HFFc6 (cell line): ENCODE results near the gene GXYLT2. TPM values are rescaled to one million over a fixed set of nuclear protein-coding genes. Genes with fewer than 3 reads are reported as not detected.

Source experiments
- DNase-seq: peaks from one replicate; pipeline ENCODE4 v3.0.0-alpha.2; 2018
- H3K27ac Mint-ChIP-seq: 2 replicates; pipeline ENCODE4 v1.8.0; 2020; ENCODE audit warnings: mild to moderate bottlenecking, mixed read lengths
- H3K27me3 Mint-ChIP-seq: 2 replicates; pipeline ENCODE4 v1.8.0; 2021; ENCODE audit warnings: mild to moderate bottlenecking, moderate library complexity, mixed read lengths; ENCODE audit not compliant: insufficient read depth
- H3K36me3 Mint-ChIP-seq: 2 replicates; pipeline ENCODE4 v1.8.0; 2021; ENCODE audit warnings: low read depth, mixed read lengths
- H3K4me1 Mint-ChIP-seq: 2 replicates; pipeline ENCODE4 v1.8.0; 2020; ENCODE audit warnings: low read depth, mixed read lengths
- H3K4me3 Mint-ChIP-seq: 2 replicates; pipeline ENCODE4 v1.8.0; 2020; ENCODE audit warnings: mild to moderate bottlenecking, moderate library complexity, mixed read lengths
- H3K9me3 Mint-ChIP-seq: 2 replicates; pipeline ENCODE4 v1.8.0; 2020; ENCODE audit warnings: mild to moderate bottlenecking, mixed read lengths
- total RNA-seq, 6 experiments: library from RNA; stranded (reverse); fragmentation: NEBNext Ultra II Directional; extraction: Animal tissue kit (Norgen Biotek cat#: 25700); gene quantifications; 2 replicates in 1 of 6; 3 replicates in 5 of 6; pipeline ENCODE4 v1.2.3, GENCODE V29; 2021
- TF ChIP-seq, protein P1 (sequence below): fragments of 200-600 bp; sonication (generic); IDR thresholded peaks from 2 replicates; pipeline ENCODE4 v1.5.0; 2021; ENCODE audit warnings: antibody characterized with exemption, mild to moderate bottlenecking

GXYLT2 gene
- total RNA-seq, 6 experiments from 2014 or later, result 2.0 to 4.2 (median 2.8) TPM

DNA sequence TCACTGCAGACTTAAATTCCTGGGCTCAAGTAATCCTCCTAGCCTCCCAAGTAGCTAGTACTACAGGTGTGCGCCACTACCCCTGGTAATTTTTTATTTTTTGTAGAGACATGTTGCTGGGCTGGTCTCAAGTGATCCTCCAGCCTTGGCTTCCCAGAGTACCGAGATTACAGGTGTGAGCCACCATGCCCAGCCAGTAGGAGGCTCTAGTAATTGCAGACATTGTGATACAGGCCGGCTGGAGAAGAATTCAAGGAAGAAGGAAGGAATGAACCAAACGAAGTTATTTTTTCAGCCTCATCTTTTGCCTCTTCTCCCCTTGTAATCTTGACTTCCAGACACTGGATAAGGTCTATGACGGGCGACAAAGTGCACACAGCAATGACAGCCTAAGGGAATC lies 105.5 kb downstream of the GXYLT2 start:
- Mint-ChIP-seq H3K27ac (no peak overlapping the region), H3K4me1 (peaks cover 6% of the 10 kb centered on the region), H3K27me3 (no peaks in the 10 kb centered on the region; the same call in none of the 2 replicates), H3K36me3 (peaks cover 7% of the 10 kb centered on the region), H3K9me3 (no peaks in the 10 kb centered on the region), H3K4me3 (no peak overlapping the region)
- TF ChIP-seq, protein P1, sequence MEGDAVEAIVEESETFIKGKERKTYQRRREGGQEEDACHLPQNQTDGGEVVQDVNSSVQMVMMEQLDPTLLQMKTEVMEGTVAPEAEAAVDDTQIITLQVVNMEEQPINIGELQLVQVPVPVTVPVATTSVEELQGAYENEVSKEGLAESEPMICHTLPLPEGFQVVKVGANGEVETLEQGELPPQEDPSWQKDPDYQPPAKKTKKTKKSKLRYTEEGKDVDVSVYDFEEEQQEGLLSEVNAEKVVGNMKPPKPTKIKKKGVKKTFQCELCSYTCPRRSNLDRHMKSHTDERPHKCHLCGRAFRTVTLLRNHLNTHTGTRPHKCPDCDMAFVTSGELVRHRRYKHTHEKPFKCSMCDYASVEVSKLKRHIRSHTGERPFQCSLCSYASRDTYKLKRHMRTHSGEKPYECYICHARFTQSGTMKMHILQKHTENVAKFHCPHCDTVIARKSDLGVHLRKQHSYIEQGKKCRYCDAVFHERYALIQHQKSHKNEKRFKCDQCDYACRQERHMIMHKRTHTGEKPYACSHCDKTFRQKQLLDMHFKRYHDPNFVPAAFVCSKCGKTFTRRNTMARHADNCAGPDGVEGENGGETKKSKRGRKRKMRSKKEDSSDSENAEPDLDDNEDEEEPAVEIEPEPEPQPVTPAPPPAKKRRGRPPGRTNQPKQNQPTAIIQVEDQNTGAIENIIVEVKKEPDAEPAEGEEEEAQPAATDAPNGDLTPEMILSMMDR, result peak; percentile 38
- DNase-seq, result no peak

DNA sequence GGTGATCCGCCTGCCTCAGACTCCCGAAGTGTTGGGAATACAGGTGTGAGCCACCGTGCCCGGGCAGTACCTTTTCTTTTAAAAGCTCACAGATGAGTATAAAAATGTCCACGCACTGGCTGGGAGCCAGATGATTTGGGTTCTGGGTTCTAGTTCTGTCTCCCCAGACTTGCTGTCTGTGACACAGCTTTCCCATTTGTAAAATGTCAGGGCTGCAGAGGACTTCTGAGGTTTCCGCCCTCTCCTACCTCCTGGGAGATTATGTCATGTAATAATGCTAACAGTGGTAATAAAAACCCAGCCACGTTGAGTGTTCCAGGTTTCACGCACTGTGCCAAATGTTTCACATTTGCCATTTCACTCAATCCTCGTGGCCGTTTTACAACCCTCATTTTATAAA lies 107.5 kb downstream of the GXYLT2 start:
- TF ChIP-seq, protein P1, result no peak
- H3K4me1 Mint-ChIP-seq, result peaks cover 26% of the 10 kb centered on the region
- H3K4me3 Mint-ChIP-seq, result 0 out of 2 replicates have a peak overlapping the region, but pooled peaks have one; percentile 53
- DNase-seq, result no peak
- H3K27ac Mint-ChIP-seq, result no peak overlapping the region
- no peaks in the 10 kb centered on the region; the same call in 1 of the 2 replicates for H3K27me3 Mint-ChIP-seq
- no peaks in the 10 kb centered on the region for H3K9me3 Mint-ChIP-seq
- H3K36me3 Mint-ChIP-seq, result peaks cover 19% of the 10 kb centered on the region

DNA sequence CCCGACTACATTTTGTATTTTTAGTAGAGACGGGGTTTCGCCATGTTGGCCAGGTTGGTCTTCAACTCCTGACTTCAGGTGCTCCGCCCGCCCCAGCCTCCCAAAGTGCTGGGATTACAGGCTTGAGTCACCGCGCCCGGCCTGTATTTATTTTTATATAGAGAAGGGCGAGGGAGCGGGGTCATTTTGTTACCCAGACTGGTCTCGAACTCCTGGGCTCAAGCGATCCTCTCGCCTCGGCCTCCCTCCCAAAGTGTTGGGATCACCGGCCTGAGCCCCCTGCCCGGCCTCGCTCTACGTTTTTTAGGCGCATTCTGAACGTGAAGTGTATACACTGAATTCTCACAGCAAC lies 108.3 kb downstream of the GXYLT2 start:
- H3K27ac Mint-ChIP-seq, result peak overlapping the region; percentile 60
- TF ChIP-seq, protein P1, result no peak
- H3K27me3 Mint-ChIP-seq, result no peaks in the 10 kb centered on the region
- H3K4me3 Mint-ChIP-seq, result peak overlapping the region; percentile 89
- no peak for DNase-seq
- no peaks in the 10 kb centered on the region for H3K9me3 Mint-ChIP-seq
- peaks cover 33% of the 10 kb centered on the region for H3K4me1 Mint-ChIP-seq
- peaks cover 26% of the 10 kb centered on the region for H3K36me3 Mint-ChIP-seq

DNA sequence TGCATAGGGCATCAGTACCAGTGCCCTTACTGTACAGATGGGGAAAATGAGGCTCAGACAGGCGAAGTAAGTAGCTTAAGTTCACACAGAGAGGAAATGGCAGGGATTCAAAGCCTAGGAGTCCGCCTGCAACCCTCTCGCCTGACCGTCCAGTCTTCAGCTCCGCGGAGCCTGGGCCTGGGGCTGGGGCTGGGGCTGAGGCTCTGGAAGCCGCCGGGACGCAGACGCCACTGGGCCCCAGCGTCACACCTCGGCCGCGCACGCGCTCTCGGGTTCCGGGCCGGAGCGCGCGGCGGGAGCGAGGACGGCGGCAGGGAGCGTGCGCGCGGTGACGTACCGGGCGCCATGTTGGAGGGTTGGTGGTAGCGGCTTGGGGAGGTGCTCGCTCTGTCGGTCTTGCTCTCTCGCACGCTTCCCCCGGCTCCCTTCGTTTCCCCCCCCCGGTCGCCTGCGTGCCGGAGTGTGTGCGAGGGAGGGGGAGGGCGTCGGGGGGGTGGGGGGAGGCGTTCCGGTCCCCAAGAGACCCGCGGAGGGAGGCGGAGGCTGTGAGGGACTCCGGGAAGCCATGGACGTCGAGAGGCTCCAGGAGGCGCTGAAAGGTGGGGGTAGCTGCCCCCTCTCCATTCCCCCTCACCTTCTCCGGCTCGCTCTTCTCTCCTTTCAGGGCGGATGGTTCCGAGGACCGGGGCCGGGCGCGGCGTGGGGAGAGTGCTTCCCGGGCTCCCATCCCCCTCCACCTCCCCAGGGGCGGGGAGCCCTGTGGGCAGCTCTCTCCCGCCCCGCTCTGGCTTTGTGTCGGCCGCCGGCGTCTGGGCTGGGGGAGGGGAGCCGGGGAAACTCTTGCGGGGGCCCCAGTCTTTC lies 108.9 kb downstream of the GXYLT2 start, which contains the start of gene PPP4R2:
TSS of gene PPP4R2 (plus strand) at position 339 of the 861 bp plus-strand sequence. CDS start at position 566, 227 bp downstream.
- H3K4me1 Mint-ChIP-seq, result peaks cover 35% of the 10 kb centered on the region
- no peaks in the 10 kb centered on the region for H3K27me3 Mint-ChIP-seq
- peak; percentile 84 for DNase-seq
- H3K27ac Mint-ChIP-seq, result peak within 1 kb of the TSS; percentile 60
- peak within 1 kb of the TSS; percentile 89 for H3K4me3 Mint-ChIP-seq
- peaks cover 27% of the 10 kb centered on the region for H3K36me3 Mint-ChIP-seq
- H3K9me3 Mint-ChIP-seq, result no peaks in the 10 kb centered on the region
- TF ChIP-seq, protein P1, result no peak

GRCh38 chr3:72997421-72997961 lies 109.6 kb downstream of the GXYLT2 start:
- Mint-ChIP-seq H3K9me3 (no peaks in the 10 kb centered on the region), H3K27ac (peak overlapping the region; percentile 60), H3K27me3 (no peaks in the 10 kb centered on the region), H3K4me3 (peak overlapping the region; percentile 89), H3K36me3 (peaks cover 31% of the 10 kb centered on the region), H3K4me1 (peaks cover 40% of the 10 kb centered on the region)
- DNase-seq, result peak; percentile 62
- TF ChIP-seq, protein P1, result peak; percentile 73
